Inflammatory macrophage treated with lipopolysaccharide for 1 hour (primary cell): ENCODE data around the gene GABRD.

Experiments used
- DNase-seq, 2 donors: peaks; one replicate each; pipeline ENCODE4 v3.0.0-alpha.2; 2020 to 2022

The GABRD gene

DNA sequence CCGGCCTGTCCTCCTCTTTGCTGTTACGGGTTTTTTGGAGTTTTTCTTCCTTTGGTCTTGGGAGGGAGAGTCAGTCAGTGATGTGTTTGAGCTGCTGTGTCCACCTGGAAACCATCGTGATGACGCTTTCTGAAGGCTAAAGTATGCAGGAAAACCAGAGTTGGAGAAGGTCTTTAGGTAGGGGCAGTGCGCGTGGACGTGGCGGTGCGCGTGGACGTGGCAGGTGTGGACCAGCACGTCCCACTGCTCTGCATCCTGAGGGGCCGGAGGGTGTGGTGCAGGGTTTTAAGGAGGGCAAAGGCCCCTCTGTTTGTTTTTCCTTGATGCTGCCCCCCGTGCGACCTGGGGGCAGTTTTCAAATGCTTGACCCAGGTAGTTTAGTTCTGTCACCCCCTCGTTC lies 61.0 kb downstream of the GABRD start:
- DNase-seq: no peak
